Amygdala (tissue), 56 donors: ENCODE measurements around the gene CBX8.
A peak's percentile ranks its signal among the peaks of the same experiment; 100 is the strongest.

Experiments
- DNase-seq, 56 donors: peaks; one replicate each; lab custom pipeline; 2025; lab: John Stamatoyannopoulos, UW

The CBX8 gene

GRCh38 chr17:79808763-79809529 is 12.1 kb upstream of the CBX8 start:
- DNase-seq = peak in 1 of 56 donors; percentile 7

- DNase-seq = no peak
These were observed 10.2 kb upstream of the CBX8 start for GRCh38 chr17:79806863-79807720.

- DNase-seq = no peak
These were observed 9.5 kb upstream of the CBX8 start for GRCh38 chr17:79806446-79806760.

- no peak for DNase-seq
These were observed 8.2 kb upstream of the CBX8 start for GRCh38 chr17:79804856-79805696.

GRCh38 chr17:79803997-79804855 is 7.3 kb upstream of the CBX8 start:
- no peak for DNase-seq

- no peak for DNase-seq
These were observed 6.6 kb upstream of the CBX8 start for GRCh38 chr17:79803421-79803996.

GRCh38 chr17:79802736-79803420 is 6.0 kb upstream of the CBX8 start:
- no peak for DNase-seq

- DNase-seq = no peak
These were observed 5.3 kb upstream of the CBX8 start for GRCh38 chr17:79802039-79802735.

GRCh38 chr17:79801156-79802038 is 4.5 kb upstream of the CBX8 start:
- DNase-seq = no peak

- DNase-seq = no peak
These were observed 3.7 kb upstream of the CBX8 start for GRCh38 chr17:79800325-79801155.

GRCh38 chr17:79799538-79800324 is 2.9 kb upstream of the CBX8 start:
- no peak for DNase-seq

- DNase-seq = no peak
These were observed 2.3 kb upstream of the CBX8 start for GRCh38 chr17:79799174-79799537.

- no peak for DNase-seq
These were observed 1.7 kb upstream of the CBX8 start for GRCh38 chr17:79798299-79799173.

- DNase-seq = peak in 2 of 56 donors; percentile 8 to 75
These were observed 818 bp upstream of the CBX8 start for GRCh38 chr17:79797492-79798298.
